ENCODE measurements around the gene NRXN3. TPM values are rescaled to one million over a fixed set of nuclear protein-coding genes. Genes with fewer than 3 reads are reported as not detected.

NRXN3 gene
- total and polyA plus RNA-seq, 4 donors: 0.07 to 1.2 (median 0.23) TPM

- TF ChIP-seq RAD21 (IDR thresholded peaks at IDR 0.05): no peak
- TF ChIP-seq NR2F2 (IDR thresholded peaks at IDR 0.05): no peak
- no peak for TF ChIP-seq CTCF (IDR thresholded peaks at IDR 0.05; ENCODE audit: low read depth, low read length, missing input control)
- no peak for TF ChIP-seq ATF3 (IDR thresholded peaks at IDR 0.05)
- no peak for TF ChIP-seq GABPA (IDR thresholded peaks at IDR 0.05 in 1 of 2, conservative IDR thresholded peaks at IDR 0.05 in 1 of 2)
- TF ChIP-seq ZBTB33 (IDR thresholded peaks at IDR 0.05): no peak
- TF ChIP-seq EGR1 (IDR thresholded peaks at IDR 0.05; ENCODE audit: low read depth in 2 of 2): no peak
- TF ChIP-seq HNF4G (IDR thresholded peaks at IDR 0.05): no peak
- no peak for TF ChIP-seq FOXA2 (IDR thresholded peaks at IDR 0.05)
- TF ChIP-seq JUND (IDR thresholded peaks at IDR 0.05): no peak
- TF ChIP-seq HNF4A (conservative IDR thresholded peaks at IDR 0.05): no peak
- TF ChIP-seq REST (IDR thresholded peaks at IDR 0.05): no peak
- TF ChIP-seq TAF1 (conservative IDR thresholded peaks at IDR 0.05): no peak
- no peak for TF ChIP-seq SP1 (IDR thresholded peaks at IDR 0.05)
- TF ChIP-seq RXRA (IDR thresholded peaks at IDR 0.05): no peak
- Histone ChIP-seq H3K9ac (ENCODE audit: low read depth in 1 of 2, low read length in 2 of 2) (no peak overlapping the region), H3K27ac (ENCODE audit: low read depth in 1 of 2, low read length in 2 of 2) (no peak overlapping the region), H3K27me3 (ENCODE audit: control insufficient read depth in 4 of 4, insufficient read depth in 4 of 4, low read length in 3 of 4) (peaks cover 0 to 6% (median 1%) of the 10 kb centered on the region in 4 donors), H3K4me3 (ENCODE audit: low read depth in 1 of 3, low read length in 3 of 3) (no peak overlapping the region), H3K4me1 (ENCODE audit: control insufficient read depth in 4 of 4, insufficient read depth in 4 of 4, low read length in 3 of 4) (no peaks in the 10 kb centered on the region), H3K36me3 (ENCODE audit: control insufficient read depth in 4 of 4, insufficient read depth in 3 of 4, low read depth in 1 of 4, low read length in 3 of 4) (no peaks in the 10 kb centered on the region), H3K9me3 (ENCODE audit: control insufficient read depth in 4 of 4, low read length in 3 of 4) (no peaks in the 10 kb centered on the region)
- DNase-seq (ENCODE audit: low spot score): no peak
- 44% methylated on average over 6 of the region's 6 CpGs for WGBS
Measured at GRCh38 chr14:78986989-78987388, 816.8 kb downstream of the NRXN3 start.

- Histone ChIP-seq H3K4me3 (ENCODE audit: low read depth in 1 of 3, low read length in 3 of 3) (no peak overlapping the region), H3K27me3 (ENCODE audit: control insufficient read depth in 4 of 4, insufficient read depth in 4 of 4, low read length in 3 of 4) (peaks cover 0 to 5% (median 1%) of the 10 kb centered on the region in 4 donors), H3K4me1 (ENCODE audit: control insufficient read depth in 4 of 4, insufficient read depth in 4 of 4, low read length in 3 of 4) (no peaks in the 10 kb centered on the region), H3K36me3 (ENCODE audit: control insufficient read depth in 4 of 4, insufficient read depth in 3 of 4, low read depth in 1 of 4, low read length in 3 of 4) (no peaks in the 10 kb centered on the region), H3K27ac (ENCODE audit: low read depth in 1 of 2, low read length in 2 of 2) (no peak overlapping the region), H3K9me3 (ENCODE audit: control insufficient read depth in 4 of 4, low read length in 3 of 4) (no peaks in the 10 kb centered on the region), H3K9ac (ENCODE audit: low read depth in 1 of 2, low read length in 2 of 2) (no peak overlapping the region)
- 64% methylated on average over 3 of the region's 3 CpGs for WGBS
- no peak for DNase-seq (ENCODE audit: low spot score)
- TF ChIP-seq RXRA (IDR thresholded peaks at IDR 0.05) (no peak), HNF4A (conservative IDR thresholded peaks at IDR 0.05) (no peak), EGR1 (IDR thresholded peaks at IDR 0.05; ENCODE audit: low read depth in 2 of 2) (no peak), HNF4G (IDR thresholded peaks at IDR 0.05) (no peak), TAF1 (conservative IDR thresholded peaks at IDR 0.05) (no peak), ZBTB33 (IDR thresholded peaks at IDR 0.05) (no peak), FOXA1 (IDR thresholded peaks at IDR 0.05) (no peak), JUND (IDR thresholded peaks at IDR 0.05) (no peak), REST (IDR thresholded peaks at IDR 0.05) (no peak)
Measured at GRCh38 chr14:78989221-78989620, 819.0 kb downstream of the NRXN3 start.
